NB4 (cell line): Measurements from ENCODE around the gene RAB34.
A peak's percentile ranks its signal among the peaks of the same experiment; 100 is the strongest.

Source experiments
- DNase-seq: peaks from one replicate; pipeline ENCODE4 v3.0.0; 2010; ENCODE audit warnings: low read depth
- H3K4me3 ChIP-seq: one replicate; pipeline ENCODE4 v1.5.1; 2011; ENCODE audit warnings: mild to moderate bottlenecking, low read depth, low read length, moderate library complexity
- CTCF ChIP-seq: IDR thresholded peaks from one replicate; pipeline ENCODE4 v1.5.1; 2012; ENCODE audit warnings: low read depth, low read length
- MAX ChIP-seq: IDR thresholded peaks from 2 replicates; pipeline ENCODE4 v1.6.1; 2011; ENCODE audit warnings: low read depth, low read length
- MYC ChIP-seq: IDR thresholded peaks from 2 replicates; pipeline ENCODE4 v1.6.1; 2011; ENCODE audit warnings: low read depth, low read length
- POLR2A ChIP-seq: IDR thresholded peaks from 2 replicates; pipeline ENCODE4 v1.6.1; 2011; ENCODE audit warnings: mild to moderate bottlenecking; ENCODE audit not compliant: insufficient read length; ENCODE audit errors: extremely low read depth

RAB34 gene

GRCh38 chr17:28728364-28729200 is 10.9 kb upstream of the RAB34 start, which contains the start of gene NEK8:
NEK8 (plus strand) TSS chr17:28728788; CDS start chr17:28728814, 26 bp downstream.
- peak; percentile 94 for DNase-seq
- peak; percentile 70; the same call in 1 of the 2 replicates for TF ChIP-seq MAX
- TF ChIP-seq CTCF: no peak
- peak; percentile 75 for TF ChIP-seq MYC
- TF ChIP-seq POLR2A: peak; percentile 85
- H3K4me3 ChIP-seq: peak within 1 kb of the TSS; percentile 82

GRCh38 chr17:28726627-28727491 is 9.2 kb upstream of the RAB34 start:
- no peak for TF ChIP-seq POLR2A
- TF ChIP-seq MYC: peak; percentile 38; the same call in 1 of the 2 replicates
- peak; percentile 98 for TF ChIP-seq CTCF
- peak; percentile 31; the same call in 1 of the 2 replicates for TF ChIP-seq MAX
- DNase-seq: peak; percentile 97
- H3K4me3 ChIP-seq: peak overlapping the region; percentile 82

GRCh38 chr17:28726226-28726626 is 8.6 kb upstream of the RAB34 start, which contains the start of gene TLCD1:
TLCD1 (minus strand) TSS chr17:28726233; CDS start chr17:28726097, 136 bp downstream.
- H3K4me3 ChIP-seq: peak within 1 kb of the TSS; percentile 82
- no peak for TF ChIP-seq CTCF
- no peak for TF ChIP-seq POLR2A
- no peak for TF ChIP-seq MYC
- TF ChIP-seq MAX: no peak
- peak; percentile 79 for DNase-seq

GRCh38 chr17:28725660-28726225 is 8.1 kb upstream of the RAB34 start:
- peak; percentile 92 for DNase-seq
- peak overlapping the region; percentile 75 for H3K4me3 ChIP-seq
- TF ChIP-seq CTCF (no peak), MAX (peak; percentile 96), POLR2A (peak; percentile 81), MYC (peak; percentile 94)

GRCh38 chr17:28725166-28725659 is 7.5 kb upstream of the RAB34 start:
- TF ChIP-seq CTCF (peak; percentile 6), MYC (no peak), MAX (no peak), POLR2A (peak; percentile 47)
- peak; percentile 88 for DNase-seq
- peak overlapping the region; percentile 75 for H3K4me3 ChIP-seq
